Activated T-cell treated with anti-CD3 and anti-CD28 coated beads, Interleukin-2, amount 50 U/mL, for 48 hours (primary cell): Measurements from ENCODE around the gene CD200.
"Not testable (repeated sequence)": the region's sequence is repeated elsewhere in the genome, so short reads cannot be mapped to it uniquely, and the experiment has no call there.

ENCODE experiments used
- DNase-seq, 2 experiments: peaks; one replicate each; pipeline ENCODE4 v3.0.0-alpha.2; 2020

CD200 gene

DNA sequence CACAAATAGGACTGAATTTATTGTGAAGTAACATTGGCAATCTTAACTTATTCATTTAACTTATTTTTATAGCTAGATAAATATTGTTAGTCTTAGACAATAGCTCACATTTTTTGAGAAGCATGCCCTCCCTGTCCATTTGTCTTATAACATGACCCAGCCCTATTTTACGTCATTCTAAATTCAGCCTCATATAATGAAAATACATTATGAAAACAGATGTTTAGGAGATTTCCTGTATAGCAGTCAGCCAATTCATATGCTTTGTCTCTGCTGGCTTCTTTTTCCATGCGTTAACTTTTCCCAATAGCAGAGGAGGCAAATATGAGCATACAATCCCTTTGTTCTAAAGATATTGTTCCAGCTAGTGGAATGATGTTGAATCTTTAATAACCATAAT lies 29.3 kb downstream of the CD200 start:
- no peak for DNase-seq

DNA sequence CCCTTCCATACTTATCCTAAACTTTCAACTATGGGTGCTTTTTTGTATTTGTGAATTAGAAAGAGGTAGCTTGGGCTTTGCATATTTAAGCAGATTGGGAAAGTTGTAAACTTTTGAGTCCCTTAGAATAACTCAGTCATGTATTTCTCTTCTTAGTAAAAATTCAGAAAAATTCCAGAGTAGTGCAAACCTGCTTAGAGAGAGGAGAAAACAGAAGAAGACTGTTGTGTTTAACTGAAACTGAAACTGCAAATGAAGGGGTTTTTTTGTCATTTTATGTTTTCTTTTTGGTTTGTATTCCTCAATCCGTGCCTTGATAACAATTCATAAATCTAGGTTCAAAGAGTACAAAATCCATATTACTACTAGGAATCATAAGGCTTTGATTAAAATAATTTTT lies 31.3 kb downstream of the CD200 start:
- no peak for DNase-seq

DNA sequence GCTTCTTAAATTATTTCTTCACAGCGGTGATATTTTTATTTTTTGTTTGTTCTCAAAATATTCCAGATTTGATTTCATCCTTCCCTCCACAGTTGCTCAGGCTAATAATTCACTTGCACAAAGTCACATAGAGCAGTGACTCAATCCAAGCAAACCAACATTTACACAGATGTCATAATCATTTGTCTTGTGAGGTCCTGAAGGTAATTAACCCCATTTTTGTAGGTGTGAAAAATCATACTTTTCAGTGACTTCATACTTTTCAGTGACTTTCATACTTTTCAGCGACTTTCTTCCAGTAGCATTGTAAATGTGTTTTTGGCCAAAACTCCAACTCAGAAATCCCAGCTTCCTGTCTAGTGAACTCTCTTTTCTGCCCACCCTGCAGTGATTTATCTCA lies 32.1 kb downstream of the CD200 start:
- no peak for DNase-seq

DNA sequence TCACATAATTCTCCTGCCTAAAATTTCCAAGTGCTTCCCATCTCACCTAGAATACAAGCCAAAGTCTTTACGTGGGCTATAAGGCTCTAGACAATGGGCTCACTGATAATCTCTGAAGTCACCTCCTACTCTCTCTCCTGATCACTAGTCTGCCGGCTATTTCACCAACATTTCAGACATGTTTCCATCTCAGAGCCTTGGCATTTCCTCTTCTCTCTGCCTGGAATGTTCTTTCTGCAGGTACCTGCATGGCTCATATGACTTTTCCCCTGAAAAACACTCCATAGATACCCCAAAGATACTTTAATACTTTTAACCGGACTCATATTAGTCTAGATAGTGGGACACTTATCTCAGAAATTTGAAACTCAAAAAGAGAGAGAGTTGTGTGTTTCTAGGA lies 32.7 kb downstream of the CD200 start:
- DNase-seq: no peak

DNA sequence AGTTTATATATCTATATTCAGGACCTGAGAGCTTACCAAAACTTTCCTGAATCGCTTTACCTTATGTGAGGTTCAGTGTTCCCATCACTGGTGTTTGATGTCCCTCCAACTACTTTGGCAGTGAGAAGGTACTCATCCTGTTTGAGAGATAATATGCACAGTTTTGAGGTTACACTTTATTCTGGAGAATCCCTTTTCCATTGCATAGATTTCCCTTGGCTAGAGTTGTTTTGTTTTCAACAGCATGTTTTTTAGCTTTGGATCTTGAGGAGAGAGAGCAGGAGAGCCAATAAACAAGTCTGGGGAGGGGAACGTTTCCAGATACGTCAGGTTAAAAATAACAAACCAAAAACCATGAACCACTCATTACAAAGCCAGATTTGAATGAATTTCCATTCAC lies 33.6 kb downstream of the CD200 start:
- no peak for DNase-seq

DNA sequence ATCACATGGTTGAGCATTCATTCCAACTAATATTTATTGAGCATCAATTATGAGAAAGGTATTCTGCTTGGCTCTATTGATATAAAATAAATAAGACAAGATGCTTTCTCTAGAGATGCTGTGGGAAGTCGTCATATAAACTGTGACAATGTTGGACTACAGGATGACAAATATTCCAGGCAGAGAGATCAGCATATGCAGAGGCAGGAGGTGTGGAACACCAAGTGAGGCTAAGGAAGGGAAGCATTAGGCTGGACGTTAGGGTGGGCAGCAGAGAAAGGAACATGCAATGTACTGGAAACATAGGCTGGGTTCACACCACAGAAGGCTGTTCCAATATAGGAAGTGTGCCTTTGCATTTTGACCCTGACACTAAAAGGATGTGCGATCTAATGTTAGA lies 38.6 kb downstream of the CD200 start:
- DNase-seq: no peak

DNA sequence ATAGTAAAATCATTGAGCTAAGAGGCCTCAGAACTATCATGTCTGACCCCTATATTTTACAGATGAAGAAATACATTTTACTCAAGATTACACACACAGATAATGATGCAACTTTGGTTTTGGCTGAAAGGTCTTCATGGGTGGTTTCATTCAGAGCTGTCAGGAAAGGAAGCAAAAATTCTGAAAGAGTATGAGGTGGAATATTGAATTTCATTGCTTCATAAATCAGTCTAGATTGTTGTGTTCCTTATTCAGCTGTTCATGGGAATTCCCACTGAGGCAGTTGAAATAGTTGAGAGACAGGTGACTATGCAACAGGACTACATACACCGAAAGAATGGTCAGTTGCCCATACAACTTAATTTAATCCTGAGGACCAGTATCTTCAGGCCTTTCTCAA lies 39.4 kb downstream of the CD200 start:
- DNase-seq: no peak

DNA sequence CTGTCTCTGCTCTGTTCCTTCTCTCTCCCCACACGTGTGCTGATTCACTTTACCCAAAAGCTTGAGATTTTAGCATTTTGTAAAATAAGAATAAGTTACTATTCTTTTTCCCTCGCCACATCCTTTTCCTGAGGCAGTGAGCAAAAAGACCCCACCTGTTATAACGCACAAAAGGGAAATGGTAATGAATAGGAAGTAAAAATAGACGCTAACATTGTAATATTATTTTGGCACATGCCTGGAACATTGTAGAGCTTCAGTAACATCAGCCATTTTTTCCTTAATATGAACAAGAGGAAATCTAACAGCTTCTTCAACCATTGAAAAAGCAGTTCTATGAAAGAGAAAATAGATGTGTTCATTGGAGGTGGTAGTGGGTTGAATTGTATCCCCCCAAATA lies 40.5 kb downstream of the CD200 start:
- DNase-seq: no peak

DNA sequence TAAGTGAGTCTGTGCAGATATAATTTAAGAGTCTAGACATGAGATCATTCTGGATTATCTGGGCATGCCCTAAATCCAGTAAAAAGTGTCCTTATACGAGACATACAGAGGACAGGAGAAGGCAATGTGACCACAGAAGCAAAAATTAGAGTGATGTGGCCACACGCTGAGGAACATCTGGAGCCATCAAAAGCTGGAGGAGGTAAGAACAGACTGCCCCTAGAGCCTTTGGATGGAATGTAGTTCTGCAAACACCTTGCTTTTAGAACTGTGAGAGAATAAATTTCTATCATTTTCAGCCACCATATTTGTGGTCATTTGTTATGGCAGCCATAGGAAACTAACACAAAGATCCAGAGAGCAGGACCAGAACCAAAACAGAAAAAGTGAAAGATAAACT lies 41.0 kb downstream of the CD200 start:
- DNase-seq: no peak

DNA sequence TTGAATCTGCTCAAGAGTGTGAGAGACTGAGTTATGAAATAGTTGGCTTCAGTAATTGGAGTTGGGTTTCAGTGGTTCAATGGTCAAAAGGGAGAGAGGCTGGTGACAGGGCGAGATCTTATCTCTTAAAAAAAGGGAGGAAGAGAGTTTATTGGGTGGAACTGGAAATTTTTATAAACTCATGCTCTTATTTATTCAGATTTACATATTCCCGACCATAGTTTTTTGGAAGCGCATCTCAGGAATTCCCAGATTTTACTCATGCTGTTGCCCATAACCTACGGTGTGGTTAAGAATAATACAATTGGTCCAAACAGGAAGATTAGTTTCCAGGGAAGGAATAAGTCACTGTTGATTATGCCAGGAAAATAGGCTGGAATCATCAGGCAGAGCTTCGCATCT lies 41.4 kb downstream of the CD200 start:
- DNase-seq: no peak

DNA sequence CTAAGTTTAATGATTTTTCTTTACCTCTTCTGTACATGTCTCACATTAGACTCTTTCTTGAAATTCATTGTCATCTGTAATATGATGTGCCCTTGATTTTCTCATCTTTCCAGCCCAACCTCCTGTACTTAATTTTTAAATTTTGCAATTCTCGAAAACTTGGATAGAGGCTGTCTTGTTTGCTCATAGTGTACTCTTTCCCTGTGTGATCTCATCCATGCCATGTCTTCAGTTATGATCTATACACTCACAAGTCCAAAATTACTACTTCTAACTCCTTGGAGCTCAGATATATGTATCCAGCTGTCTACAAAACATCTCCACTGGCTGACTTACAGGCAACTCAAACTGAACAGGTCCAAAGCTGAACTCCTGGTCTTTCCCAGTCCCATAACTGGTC lies 42.2 kb downstream of the CD200 start:
- DNase-seq: no peak

DNA sequence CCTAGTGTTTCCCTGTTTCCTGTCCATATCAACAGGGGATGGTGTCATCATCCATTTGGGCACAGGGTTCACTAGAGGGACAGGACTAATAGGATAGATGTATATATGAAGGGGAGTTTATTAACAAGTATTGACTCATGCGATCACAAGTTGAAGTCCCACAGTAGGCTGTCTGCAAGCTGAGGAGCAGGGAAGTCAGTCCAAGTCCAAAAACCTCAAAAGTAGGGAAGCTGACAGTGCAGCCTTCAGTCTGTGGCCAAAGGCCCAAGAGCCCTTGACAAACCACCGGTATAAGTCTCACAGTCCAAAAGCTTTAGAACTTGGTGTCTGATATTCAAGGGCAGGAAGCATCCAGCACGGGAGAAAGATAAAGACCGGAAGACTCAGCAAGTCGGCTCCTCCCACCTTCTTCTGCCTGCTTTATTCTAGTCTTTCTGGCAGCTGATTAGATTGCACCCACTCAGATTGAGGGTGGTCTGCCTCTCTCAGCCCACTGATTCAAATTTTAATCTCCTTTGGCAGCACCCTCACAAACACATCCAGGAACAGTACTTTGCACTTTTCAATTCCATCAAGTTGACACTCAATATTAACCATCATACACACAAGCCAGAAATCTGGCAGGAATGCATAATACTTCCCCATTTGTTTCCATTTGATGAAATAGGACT lies 43.4 kb downstream of the CD200 start:
- no peak for DNase-seq

DNA sequence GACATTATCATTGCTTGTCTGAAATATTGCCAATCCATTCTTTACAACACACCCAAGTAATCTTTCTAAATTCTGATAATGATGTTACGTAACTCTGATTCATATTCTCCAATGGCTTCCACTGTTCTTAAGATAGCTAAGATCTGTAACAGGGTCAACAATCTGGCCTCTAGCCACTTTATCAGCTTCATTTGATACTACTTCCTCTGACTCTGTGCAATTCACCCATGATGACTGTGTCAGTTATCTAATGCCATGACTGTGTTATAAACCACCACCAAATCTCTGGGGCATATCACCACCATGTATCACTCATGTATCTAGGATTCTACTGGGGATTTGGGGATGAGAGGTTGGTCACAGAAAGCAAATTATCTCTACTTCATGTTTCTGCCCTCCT lies 44.0 kb downstream of the CD200 start:
- DNase-seq: no peak

DNA sequence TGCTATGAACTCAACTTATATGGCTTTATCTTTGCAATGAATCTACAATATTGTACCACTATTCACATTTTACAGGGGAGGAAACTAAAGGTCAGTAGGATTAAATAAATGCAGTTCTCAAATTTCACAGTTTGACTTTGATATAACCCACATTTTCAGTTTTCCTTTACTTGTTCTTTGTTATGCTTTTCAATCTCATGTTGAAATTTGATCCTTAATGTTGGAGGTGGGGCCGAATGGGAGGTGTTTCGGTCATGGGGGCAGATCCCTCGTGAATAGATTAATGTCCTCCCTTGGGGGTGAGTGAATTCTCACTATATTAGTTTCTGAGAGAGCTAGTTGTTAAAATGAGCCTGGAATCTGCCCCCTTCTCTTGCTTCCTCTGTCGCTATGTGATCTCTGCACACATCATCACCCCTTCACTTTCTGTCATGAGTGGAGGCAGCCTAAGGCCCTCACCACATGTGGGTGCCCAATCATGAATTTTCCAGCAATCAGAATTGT lies 44.7 kb downstream of the CD200 start:
- DNase-seq: no peak

DNA sequence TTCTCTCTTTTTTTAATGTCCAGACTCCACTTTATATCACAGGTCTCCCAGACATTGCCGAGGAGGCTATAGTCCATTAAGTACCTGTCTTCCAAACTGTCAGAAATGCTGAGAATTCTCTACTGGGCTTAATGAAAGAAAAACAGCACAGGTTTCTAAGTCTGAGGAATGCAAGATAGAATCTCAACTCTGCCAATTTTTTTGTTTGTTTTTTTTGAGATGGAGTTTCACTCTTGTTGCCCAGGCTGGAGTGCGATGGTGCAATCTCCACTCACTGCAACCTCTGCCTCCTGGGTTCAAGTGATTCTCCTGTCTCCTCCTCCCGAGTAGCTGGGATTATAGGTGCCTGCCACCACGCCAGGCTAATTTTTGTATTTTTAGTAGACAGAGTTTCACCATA lies 45.4 kb downstream of the CD200 start:
- not testable (repeated sequence) for DNase-seq

DNA sequence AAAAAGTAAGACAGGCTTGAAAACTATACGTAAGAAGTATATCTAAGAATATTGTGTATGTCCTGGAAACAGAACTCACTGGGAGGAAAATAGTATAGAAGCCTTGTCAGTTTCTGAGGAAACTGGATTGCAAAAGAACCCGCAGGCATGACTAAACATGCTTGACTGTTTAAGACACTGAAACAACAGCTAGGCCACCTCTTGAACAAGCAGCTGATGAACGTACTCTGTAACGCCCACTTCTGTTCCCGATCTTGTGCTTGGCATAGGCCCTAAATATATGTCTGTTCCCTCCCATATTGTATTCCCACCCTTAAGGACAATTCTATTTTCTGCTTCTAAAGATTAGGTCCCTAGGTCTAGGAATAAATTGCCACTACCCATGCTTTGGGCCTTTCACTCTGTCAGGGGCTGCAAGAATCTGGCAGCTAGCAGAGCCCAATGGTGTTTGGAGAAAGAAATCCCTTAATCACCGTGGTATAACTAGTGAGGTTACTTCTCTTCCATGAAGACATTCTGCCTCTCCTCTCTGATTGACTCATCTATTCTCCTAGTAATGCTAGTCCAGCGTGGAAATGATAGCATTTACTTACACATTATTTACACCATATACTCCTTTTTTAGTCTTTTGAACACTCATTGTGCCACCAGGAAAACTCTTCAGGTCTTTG lies 46.2 kb downstream of the CD200 start:
- DNase-seq: no peak

DNA sequence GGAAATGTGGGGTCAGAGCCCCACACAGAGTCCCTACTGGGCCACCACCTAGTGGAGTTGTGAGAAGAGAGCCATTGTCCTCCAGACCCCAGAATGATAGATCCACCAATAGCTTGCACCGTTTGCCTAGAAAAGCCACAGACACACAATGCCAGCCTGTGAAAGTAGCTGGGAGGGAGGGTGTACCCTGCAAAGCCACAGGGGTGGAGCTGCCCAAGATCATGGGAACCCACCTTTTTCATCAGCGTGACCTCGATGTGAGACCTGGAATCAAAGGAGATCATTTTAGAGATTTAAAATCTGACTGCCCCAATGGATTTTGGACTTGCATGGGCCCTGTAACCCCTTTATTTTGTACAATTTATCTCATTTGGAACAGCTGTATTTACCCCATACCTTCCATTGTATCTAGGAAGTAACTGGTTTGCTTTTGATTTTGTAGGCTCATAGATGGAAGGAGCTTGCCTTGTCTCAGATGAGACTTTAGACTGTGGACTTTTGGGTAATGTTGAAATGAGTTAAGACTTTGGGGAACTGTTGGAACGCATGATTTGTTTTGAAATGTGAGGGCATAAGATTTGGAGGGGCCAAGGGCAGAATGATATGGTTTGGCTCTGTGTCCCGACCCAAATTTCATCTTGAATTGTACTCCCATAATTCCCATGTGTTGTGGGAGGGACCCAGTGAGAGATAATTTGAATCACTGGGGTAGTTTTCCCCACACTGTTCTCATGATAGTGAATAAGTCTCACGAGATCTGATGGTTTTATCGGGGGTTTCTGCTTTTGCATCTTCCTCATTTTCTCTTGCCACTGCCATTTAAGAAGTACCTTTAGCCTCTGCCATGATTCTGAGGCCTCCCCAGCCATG lies 49.0 kb downstream of the CD200 start:
- DNase-seq: no peak

DNA sequence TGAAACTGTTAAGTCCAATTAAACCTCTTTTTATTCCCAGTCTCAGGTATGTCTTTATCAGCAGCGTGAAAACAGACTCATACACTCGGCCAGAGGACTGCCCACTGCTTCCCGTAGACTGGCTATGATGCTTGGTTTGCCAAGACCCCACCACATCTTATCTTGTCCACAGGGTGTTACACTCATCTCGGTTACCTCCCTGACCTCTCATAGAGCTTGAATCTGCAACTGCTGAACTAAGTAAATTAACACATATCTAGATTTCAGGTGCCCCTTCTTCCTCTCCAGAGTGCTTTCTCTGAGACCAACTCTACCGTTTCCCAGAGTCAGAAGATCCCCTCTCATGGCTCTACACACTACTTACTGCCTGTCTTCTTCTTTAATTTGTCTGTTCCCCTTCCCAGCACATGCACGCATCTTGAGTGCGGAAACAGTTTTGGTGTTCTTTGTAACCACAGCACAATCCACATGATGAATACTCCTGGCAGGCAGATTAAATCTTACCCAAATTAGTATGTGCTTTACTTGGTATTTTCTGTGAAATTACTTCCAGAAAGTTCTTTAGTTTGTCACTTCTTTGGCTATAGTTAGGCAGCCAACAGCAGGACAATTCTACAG lies 49.7 kb downstream of the CD200 start:
- DNase-seq: peak in 1 of 2 experiments; percentile 31

DNA sequence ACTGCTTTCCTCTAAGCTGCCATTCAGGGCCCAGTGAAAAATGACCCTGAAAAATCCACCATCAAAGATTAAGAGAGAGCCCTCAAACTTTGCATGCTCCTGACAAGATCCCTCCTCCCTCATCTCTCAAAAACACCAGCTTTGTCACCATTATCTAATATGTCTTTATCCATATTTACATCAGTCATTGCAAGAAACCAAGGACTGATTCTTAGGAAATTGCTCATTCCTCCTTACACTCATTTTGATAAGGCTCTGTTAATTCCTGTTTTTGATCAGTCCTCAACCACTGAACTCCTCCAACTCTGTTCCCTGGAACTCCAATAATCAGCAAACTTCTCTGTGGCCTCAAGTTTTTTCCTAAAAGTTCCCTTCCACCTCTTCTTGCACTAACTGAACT lies 51.8 kb downstream of the CD200 start:
- no peak for DNase-seq

DNA sequence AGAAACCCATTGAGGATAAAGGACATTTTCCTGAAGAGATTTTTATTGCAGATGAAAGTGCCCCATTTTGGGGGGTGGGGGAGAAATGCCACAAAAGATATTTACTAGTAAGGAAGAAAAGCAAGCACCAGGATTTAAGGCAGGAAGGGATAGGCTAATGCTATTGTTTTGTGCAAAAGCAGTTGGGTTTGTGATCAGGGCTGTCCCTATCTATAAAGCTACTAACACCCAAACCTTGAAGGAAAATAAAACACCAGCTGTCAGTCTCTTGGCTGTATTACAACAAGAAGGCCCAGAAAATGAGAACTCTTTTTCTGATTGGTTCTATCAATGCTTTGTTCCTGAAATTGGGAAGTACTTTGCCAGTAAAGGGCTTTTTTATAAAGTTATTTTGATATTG lies 56.0 kb downstream of the CD200 start:
- DNase-seq: no peak

DNA sequence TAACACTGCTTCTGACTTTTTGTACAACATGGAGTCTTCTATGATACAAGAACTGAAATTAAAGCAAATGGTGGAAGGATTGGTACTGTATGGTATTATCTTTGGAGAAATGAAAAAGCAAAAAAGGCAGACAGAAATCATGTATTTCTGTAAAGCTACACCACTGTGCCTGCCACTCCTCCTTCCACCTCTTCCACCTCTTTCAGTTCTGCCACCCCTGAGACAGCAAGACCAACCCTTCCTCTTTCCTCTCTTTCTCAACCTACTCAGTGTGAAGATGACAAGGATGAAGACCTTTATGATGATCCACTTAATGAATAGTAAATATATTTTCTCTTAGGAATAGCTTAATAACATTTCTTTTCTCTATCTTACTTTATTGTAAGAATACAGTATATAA lies 57.0 kb downstream of the CD200 start:
- no peak for DNase-seq

DNA sequence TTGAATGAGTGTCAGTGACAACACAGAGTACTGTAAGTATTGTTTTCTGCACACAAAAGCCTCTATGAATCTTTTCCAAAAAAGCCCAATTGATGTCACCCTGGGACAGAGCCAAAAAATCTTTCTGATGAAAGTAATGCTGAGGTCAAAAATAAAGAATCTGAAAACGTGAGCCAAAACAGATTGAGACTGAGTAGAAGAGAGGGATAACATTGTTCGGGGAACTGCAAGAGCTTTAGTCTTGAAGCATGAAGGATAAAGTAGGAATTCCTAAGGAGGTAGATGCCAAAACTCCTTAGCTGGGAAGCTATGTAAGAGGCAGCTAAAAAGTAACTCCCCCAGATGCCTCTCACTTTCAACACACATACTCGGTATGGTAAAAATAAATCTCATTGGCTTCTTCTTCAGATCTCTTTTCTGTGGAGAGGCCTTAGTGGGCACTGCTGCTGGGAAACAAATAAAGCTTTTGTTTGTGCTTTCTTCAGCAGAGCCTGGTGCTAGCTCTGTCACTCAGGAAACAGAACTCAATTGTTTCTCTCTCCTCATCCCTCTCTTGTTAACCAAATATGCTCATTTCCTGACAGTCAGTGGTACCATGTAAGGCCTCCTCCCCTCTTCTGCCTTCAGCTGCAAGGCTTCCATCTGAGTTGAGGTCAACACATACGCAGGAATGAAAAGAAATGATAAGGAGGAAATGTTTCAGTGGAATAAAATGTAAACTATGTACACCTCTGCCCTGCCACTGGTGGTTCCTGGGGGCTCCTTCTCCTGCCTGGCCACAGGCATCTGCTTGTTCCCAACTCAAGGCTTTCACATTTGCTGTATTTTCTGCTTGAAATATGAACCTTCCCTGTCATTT lies 58.1 kb downstream of the CD200 start:
- DNase-seq: no peak
